HK-2 (cell line): ENCODE results near the gene ADAMTS14.
"Not testable (repeated sequence)": the region's sequence is repeated elsewhere in the genome, so short reads cannot be mapped to it uniquely, and the experiment has no call there.

Experiments
- DNase-seq: peaks from one replicate; pipeline ENCODE4 v3.0.0-alpha.2; 2018; ENCODE audit not compliant: unreplicated experiment

The ADAMTS14 gene

DNA sequence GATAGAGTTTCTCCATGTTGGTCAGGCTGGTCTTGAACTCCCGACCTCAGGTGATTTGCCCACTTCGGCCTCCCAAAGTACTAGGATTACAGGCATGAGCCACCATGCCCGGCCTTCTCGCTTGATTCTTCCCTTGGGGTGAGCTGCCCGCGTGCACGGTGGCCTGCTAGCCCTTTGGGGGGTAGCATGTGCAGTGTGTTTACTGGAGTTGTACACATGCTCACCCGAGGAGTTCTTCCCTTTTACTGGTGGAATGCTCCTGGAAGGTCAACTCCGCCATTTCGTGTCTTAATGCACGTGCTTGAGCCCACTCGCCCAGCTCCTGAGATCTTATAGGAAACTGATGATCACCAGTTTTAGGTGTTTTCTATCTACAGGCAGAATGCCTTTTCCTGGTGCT lies 17.0 kb upstream of the ADAMTS14 start:
- no peak for DNase-seq

DNA sequence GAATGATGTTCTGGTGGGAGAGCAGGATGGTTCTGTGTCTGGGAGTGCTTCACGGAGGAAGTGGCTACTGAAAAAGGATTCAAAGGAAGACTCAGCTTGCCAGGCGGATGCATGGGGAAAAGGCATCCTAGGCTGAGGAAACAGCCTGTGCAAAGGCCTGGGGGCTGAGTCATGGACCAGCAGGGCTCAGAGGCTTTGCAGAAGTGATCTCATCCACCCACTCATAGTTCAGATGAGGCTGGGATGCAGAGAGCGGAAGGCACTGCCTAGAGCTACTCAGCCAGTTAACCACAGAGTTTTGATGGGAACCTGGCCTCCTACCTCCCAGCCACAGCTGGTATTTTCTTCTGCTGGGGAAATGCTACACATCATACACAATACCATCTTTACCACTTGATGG lies 15.8 kb upstream of the ADAMTS14 start:
- peak; percentile 92 for DNase-seq

DNA sequence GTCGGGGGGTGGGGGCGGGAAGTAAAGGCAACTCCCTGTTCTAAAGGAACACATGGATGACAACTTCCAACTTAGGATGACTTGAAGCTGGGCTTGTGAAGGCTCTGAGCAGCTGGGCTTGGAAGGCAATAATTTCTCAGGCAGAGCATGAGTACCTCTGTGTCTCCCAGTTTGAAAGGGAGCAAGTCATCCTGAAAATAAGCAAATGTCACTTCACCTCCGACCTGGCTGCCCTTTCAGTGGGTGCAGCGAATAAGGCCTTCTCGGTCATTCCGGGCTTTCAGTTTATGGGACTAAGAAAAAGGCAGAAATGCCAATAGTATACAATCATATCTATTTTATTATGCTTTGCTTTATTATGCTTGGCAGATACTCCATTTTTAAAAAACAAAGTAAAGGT lies 15.3 kb upstream of the ADAMTS14 start:
- DNase-seq: no peak

DNA sequence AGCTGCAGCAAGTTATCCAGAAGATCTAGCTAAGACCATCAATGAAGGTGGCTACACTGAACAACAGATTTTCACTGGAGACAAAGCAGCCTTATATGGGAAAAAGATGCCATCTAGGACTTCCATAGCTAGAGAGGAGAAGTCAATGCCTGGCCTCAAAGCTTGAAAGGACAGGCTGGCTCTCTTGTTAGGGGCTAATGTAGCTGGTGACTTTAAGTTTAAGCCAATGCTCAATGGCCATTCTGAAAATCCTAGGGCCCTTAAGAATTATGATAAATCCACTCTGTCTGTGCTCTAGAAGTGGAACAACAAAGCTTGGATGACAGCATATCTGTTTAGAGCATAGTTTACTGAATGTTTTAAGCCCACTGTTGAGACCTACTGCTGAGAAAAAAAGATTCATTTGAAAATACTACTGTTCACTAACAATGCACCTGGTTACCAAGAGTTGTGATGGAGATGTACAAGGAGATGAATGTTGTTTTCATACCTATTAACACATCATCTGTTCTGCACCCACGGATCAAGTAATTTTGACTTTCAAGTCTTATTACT lies 13.6 kb upstream of the ADAMTS14 start:
- DNase-seq: no peak

GRCh38 chr10:70659306-70659705 lies 13.0 kb upstream of the ADAMTS14 start:
- no peak for DNase-seq

DNA sequence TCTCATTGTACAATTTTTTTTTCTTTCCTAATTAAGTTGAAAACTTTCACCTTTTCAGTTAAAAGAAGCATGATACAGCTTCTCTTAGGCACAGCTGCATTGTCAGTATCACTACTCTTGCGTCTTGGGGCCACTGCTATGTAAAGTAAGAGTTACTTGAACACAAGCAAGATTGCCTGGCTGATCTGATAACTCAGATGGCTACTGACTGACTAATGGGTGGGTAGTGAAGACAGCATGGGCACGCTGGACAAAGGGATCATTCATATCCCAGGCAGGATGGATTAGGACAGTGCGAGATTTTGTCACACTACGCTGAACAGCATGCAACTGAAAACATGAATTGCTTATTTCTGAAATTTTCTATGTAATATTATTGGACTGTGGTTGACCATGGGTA lies 11.6 kb upstream of the ADAMTS14 start:
- no peak for DNase-seq

- DNase-seq: no peak
Measured at GRCh38 chr10:70661623-70662361, 10.5 kb upstream of the ADAMTS14 start.

DNA sequence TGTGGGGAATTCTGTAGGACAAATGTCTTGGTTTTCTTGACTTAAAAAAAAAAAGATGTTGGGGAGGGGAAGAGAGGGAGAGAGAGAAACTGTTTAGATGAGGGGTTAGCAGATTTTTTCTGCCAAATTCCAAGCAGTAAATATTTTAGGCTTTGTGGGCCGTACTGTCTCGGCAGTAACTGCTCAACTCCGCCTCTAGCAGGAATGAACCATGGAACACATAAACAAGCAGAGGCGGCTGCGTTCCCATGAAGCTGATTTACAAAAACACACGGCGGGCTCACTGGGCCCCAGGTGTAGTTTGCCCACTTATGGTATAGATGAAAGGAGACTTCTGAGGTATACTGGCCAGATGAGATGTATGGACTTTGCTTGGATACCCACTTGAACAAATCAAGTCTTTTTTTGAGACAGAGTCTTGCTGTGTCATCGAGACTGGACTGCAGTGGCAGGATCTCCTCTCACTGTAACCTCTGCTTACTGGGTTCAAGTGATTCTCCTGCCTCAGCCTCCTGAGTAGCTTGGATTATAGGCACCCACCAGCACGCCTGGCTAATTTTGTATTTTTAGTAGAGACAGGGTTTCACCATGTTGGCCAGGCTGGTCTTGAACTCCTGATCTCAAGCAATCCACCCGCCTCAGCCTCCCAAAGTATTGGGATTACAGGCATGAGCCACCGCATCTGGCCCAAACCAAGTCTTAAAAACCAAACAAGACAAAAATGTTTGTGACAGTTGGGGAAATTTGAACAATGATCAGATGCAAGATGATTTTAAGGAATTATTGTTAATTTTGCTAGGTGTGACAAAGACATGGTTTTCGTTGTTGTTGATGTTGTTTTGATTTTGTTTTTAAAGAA lies 9.7 kb upstream of the ADAMTS14 start:
- DNase-seq: no peak

- not testable (repeated sequence) for DNase-seq
Measured at GRCh38 chr10:70663458-70664409, 8.6 kb upstream of the ADAMTS14 start.

GRCh38 chr10:70664702-70665195 lies 7.6 kb upstream of the ADAMTS14 start:
- peak; percentile 75 for DNase-seq

GRCh38 chr10:70666960-70667798 lies 5.1 kb upstream of the ADAMTS14 start:
- no peak for DNase-seq

- not testable (repeated sequence) for DNase-seq
Measured at GRCh38 chr10:70667818-70668217, 4.5 kb upstream of the ADAMTS14 start.

DNA sequence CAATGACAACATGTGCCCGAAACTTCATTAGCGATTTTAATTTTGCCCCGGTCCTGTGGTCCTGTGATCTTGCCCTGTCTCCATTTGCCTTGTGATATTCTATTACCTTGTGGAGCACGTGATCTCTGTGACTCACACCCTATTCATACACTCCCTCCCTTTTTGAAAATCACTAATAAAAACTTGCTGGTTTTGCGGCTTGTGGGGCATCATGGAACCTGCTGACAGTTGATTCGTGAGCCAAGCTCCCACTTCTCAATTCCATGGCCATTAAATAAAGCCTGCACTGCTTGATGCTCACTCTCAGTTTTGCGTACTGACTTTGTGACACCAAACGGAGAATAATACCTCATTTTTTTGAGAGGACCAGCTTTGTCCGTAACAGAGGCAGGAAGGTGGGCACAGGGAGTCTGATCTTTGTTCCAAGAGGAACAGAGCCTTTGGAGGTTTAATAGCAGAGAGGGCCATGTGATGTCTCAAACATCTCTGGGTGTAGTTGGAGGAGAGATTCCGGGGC lies 3.8 kb upstream of the ADAMTS14 start:
- DNase-seq: no peak

- DNase-seq: no peak
Measured at GRCh38 chr10:70669015-70669414, 3.3 kb upstream of the ADAMTS14 start.

GRCh38 chr10:70669732-70670317 lies 2.5 kb upstream of the ADAMTS14 start:
- DNase-seq: no peak

DNA sequence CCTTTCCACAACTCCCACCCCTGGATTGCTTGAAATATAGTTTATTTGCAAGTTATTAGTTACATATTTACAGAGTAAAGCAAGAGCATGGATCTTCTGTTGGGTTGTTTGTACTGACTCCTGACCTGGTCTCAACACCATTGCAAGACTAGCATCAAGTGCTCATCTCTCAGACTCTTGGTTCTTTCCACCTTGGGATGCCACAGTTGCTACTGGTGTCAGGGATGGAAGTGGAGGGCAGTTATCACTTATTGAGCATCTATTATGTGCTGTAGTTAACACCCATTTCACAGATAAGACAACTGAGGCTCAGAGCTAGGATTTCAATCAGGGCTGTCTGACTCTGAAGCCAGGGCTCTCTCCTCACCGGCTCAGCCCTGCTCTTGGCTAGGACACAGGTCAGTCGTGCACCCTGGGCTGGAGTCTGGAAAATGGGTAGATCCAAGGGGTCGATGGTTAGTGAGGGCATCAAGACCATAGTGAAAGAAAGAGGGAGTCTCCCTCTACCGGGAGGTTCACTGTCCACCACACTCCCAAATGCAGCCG lies 614 bp upstream of the ADAMTS14 start:
- DNase-seq: no peak

- DNase-seq: peak; percentile 63
Measured at GRCh38 chr10:70673043-70673928, 980 bp downstream of the ADAMTS14 start.

- no peak for DNase-seq
Measured at GRCh38 chr10:70673929-70674559, 1.7 kb downstream of the ADAMTS14 start.
